22Rv1 (cell line): ENCODE data around the gene B4GALT3.

Experiments
- CTCF ChIP-seq: fragments of 450-650 bp; IDR thresholded peaks from 2 replicates; pipeline ENCODE4 v1.5.1; 2017; ENCODE audit warnings: mild to moderate bottlenecking
- ZFX ChIP-seq: fragments of 450-650 bp; IDR thresholded peaks from 2 replicates; pipeline ENCODE4 v1.6.1; 2017; ENCODE audit warnings: antibody characterized with exemption, borderline replicate concordance

GRCh38 chr1:161131523-161132409 is 45.5 kb downstream of the B4GALT3 start:
- TF ChIP-seq CTCF, result no peak
- TF ChIP-seq ZFX, result no peak
